Right lobe of liver (tissue), 6 donors: Measurements from ENCODE around the gene OR1S1. TPM values are rescaled to one million over a fixed set of nuclear protein-coding genes. Genes with fewer than 3 reads are reported as not detected.

Experiments used
- ATAC-seq, 4 donors: fragments of 200-7000 bp; cut with Tn5 transposase; one replicate each; pipeline ENCODE4 v1.9.1; 2020; ENCODE audit warnings: mild to moderate bottlenecking in 4 of 4, moderate library complexity in 4 of 4
- DNase-seq, 3 donors: peaks; one replicate each; pipeline ENCODE4 v3.0.0-alpha.2; 2020
- H3K27ac ChIP-seq, 3 donors: fragments of 200-600 bp; one replicate each; pipeline ENCODE4 v1.8.0; 2022
- H3K27me3 ChIP-seq, 2 donors: fragments of 200-600 bp; one replicate each; pipeline ENCODE4 v1.8.0; 2022
- H3K36me3 ChIP-seq, 4 donors: fragments of 200-600 bp; sonication (generic) in 1 of 4; one replicate each; pipeline versions ENCODE4 v1.5.1 to v1.8.0; 2017 to 2022; ENCODE audit warnings: control low read depth in 1 of 4
- H3K4me1 ChIP-seq, 4 donors: fragments of 200-600 bp; sonication (generic) in 1 of 4; one replicate each; pipeline versions ENCODE4 v1.5.1 to v1.8.0; 2017 to 2022; ENCODE audit warnings: control low read depth in 1 of 4
- H3K4me3 ChIP-seq, 3 donors: fragments of 200-600 bp; one replicate each; pipeline ENCODE4 v1.8.0; 2022
- H3K9me3 ChIP-seq, 4 donors: fragments of 200-600 bp; sonication (generic) in 1 of 4; one replicate each; pipeline versions ENCODE4 v1.5.1 to v1.8.0; 2017 to 2022; ENCODE audit warnings: control low read depth in 1 of 4
- CTCF ChIP-seq, 4 donors: fragments of 200-600 bp in 3 of 4; fragments of 450-650 bp in 1 of 4; IDR thresholded peaks; one replicate each; pipeline versions ENCODE4 v1.5.1 to v1.8.0; 2016 to 2022; ENCODE audit warnings: antibody characterized with exemption in 4 of 4, mild to moderate bottlenecking in 2 of 4
- POLR2A ChIP-seq: fragments of 450-650 bp; IDR thresholded peaks from one replicate; pipeline ENCODE4 v1.6.1; 2017; ENCODE audit warnings: antibody characterized with exemption, mild to moderate bottlenecking
- WGBS: methylation state at CpG from one replicate; pipeline ENCODE4 v1.1.6; 2018; ENCODE audit warnings: low coverage, low lambda C conversion rate; ENCODE audit not compliant: insufficient coverage; ENCODE audit errors: missing lambda C conversion rate; 5-methylcytosine and 5-hydroxymethylcytosine counted together
- intact Hi-C, 2 donors: fragments of 100-400 bp; cut with DNase I; formaldehyde crosslinking; loops; one replicate each; pipeline versions ENCODE4 v1.11.2 to v1.14.1; 2022
- total RNA-seq, 6 experiments: library from RNA; depleted of rRNA in 2 of 6; stranded (reverse); fragments of >200 nt in 2 of 6; fragmentation: NEBNext Ultra II Directional in 3 of 6; extraction: Animal tissue kit (Norgen Biotek cat#: 25700) in 3 of 6; gene quantifications; one replicate each; pipeline versions ENCODE4 v1.1.0 to v1.2.4, GENCODE V29; 2016 to 2023
- donor health status: DM: no; HTN: yes; CAD: no.
- donor health status: DM: no; HTN: no; CAD: no.
- donor health status: DM: no; HTN: no; CAD: no.
- donor health status: DM: no; HTN: yes; CAD: no.
- donor health status: DM: no; HTN: yes; CAD: no.

The OR1S1 gene
- total RNA-seq, 6 experiments from 2014 or later, result not detected

DNA sequence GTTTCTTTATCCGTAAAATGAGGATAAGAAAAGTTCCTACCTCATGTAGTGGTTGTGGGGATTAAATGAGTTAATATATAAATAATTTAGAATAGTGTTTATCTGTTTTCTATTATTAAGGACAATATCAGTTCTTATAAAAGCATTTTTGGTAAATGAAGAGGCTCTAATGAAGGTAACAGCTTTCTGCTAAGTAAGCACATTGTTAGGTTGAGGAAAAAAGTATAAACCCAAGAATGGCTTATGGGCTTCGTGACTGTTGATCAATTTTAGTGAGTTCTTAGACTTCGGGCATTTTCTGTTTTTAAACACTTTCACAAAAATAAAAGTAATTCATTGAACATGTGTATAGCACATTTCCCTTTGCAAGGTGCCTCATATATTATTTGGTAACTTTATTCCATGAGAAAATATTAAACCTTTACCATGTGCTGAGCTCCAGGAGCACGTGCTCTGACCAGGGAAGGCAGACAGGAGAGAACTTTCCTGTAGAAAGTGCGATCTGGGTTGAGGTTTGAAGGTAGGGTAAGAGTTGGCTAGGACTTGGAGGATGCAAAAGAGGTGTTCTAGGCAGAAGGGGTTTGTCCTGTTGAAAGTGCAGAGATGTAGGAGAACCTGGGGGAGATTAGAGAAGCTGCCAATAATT lies 35.0 kb upstream of the OR1S1 start:
- no peaks in the 10 kb centered on the region for H3K4me1 ChIP-seq
- ATAC-seq (no peak), DNase-seq (no peak)
- H3K4me3 ChIP-seq, result no peak overlapping the region
- WGBS, result 55% methylated on average over 5 of the region's 5 CpGs
- TF ChIP-seq CTCF (IDR thresholded peaks at IDR 0.05) (no peak), POLR2A (no peak)
- intact Hi-C loops, result no loop called here
- H3K27ac ChIP-seq, result no peak overlapping the region
- no peaks in the 10 kb centered on the region for H3K27me3 ChIP-seq
- H3K9me3 ChIP-seq, result no peaks in the 10 kb centered on the region
- H3K36me3 ChIP-seq, result no peaks in the 10 kb centered on the region

- H3K4me1 ChIP-seq, result no peaks in the 10 kb centered on the region
- intact Hi-C loops, result no loop called here
- DNase-seq (no peak), ATAC-seq (no peak)
- no peak overlapping the region for H3K4me3 ChIP-seq
- H3K27ac ChIP-seq, result no peak overlapping the region
- no peaks in the 10 kb centered on the region for H3K27me3 ChIP-seq
- H3K36me3 ChIP-seq, result no peaks in the 10 kb centered on the region
- TF ChIP-seq POLR2A (no peak), CTCF (IDR thresholded peaks at IDR 0.05) (no peak)
- 58% methylated on average over 6 of the region's 6 CpGs for WGBS
- H3K9me3 ChIP-seq, result no peaks in the 10 kb centered on the region
Measured at GRCh38 chr11:58178444-58178843, 34.1 kb upstream of the OR1S1 start.

DNA sequence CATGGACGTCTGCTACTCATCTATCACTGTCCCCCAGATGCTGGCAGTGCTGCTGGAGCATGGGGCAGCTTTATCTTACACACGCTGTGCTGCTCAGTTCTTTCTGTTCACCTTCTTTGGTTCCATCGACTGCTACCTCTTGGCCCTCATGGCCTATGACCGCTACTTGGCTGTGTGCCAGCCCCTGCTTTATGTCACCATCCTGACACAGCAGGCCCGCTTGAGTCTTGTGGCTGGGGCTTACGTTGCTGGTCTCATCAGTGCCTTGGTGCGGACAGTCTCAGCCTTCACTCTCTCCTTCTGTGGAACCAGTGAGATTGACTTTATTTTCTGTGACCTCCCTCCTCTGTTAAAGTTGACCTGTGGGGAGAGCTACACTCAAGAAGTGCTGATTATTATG lies 32.9 kb upstream of the OR1S1 start:
- Histone ChIP-seq H3K27ac (no peak overlapping the region), H3K4me1 (no peaks in the 10 kb centered on the region), H3K9me3 (no peaks in the 10 kb centered on the region), H3K27me3 (no peaks in the 10 kb centered on the region), H3K4me3 (no peak overlapping the region), H3K36me3 (no peaks in the 10 kb centered on the region)
- TF ChIP-seq POLR2A, result no peak
- no peak for TF ChIP-seq CTCF (IDR thresholded peaks at IDR 0.05)
- ATAC-seq, result no peak
- no peak for DNase-seq
- intact Hi-C loops, result no loop called here
- 65% methylated on average over 5 of the region's 7 CpGs for WGBS

DNA sequence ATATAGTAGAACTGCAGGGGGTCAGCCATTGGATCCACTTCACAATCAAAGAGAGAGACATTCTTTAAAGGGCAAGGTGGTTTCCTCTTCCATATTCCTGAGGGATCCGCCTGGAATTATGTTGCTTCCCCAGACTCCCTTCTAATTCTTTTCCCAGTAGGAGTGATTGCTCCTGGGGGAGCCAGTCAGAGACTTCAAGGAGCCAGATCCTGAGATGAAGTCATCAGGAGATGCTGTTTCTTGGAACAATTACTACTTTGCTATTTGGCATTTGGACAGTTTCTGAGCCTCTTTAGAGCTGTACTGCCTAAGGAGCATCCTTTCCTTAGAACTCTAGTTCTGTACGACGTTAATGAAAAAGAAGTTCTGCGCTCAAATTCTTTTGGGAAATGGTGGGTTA lies 25.6 kb upstream of the OR1S1 start:
- 69% methylated on average over 4 of the region's 4 CpGs for WGBS
- no peak overlapping the region for H3K4me3 ChIP-seq
- no peaks in the 10 kb centered on the region for H3K36me3 ChIP-seq
- intact Hi-C loops, result no loop called here
- TF ChIP-seq POLR2A (no peak), CTCF (IDR thresholded peaks at IDR 0.05) (no peak)
- no peak for DNase-seq
- H3K27ac ChIP-seq, result no peak overlapping the region
- ATAC-seq, result no peak
- H3K4me1 ChIP-seq, result no peaks in the 10 kb centered on the region
- no peaks in the 10 kb centered on the region for H3K9me3 ChIP-seq
- no peaks in the 10 kb centered on the region for H3K27me3 ChIP-seq

DNA sequence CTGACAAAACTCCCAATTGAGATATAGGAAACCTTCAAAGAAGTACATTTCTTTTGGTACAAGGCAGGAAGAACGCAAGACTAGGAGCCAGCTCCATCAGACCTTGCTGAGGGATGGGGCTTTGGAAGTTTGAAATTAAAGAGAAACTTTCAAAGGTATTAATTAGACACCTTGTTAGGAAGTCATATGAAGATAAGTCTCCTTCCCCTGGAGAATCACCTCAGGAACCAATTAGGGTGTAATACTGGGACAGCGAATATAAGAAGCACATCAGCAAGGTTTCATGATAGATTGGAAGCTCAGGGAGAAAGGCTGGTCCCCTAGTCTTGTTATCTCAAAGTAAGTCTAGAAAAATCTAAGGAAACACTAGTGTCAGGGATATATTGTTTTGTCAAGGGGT lies 23.8 kb upstream of the OR1S1 start, which contains the start of gene OR9Q2:
Gene OR9Q2, plus strand, starts transcription at position 301 of the 400 bp plus-strand sequence. CDS start 1,421 bp downstream, outside the sequence.
- intact Hi-C loops, result no loop called here
- Histone ChIP-seq H3K27me3 (no peaks in the 10 kb centered on the region), H3K4me1 (no peaks in the 10 kb centered on the region), H3K27ac (no peak within 1 kb of the TSS), H3K9me3 (no peaks in the 10 kb centered on the region), H3K36me3 (no peaks in the 10 kb centered on the region), H3K4me3 (no peak within 1 kb of the TSS)
- WGBS, result 57% methylated on average over 2 of the region's 2 CpGs
- TF ChIP-seq POLR2A, result no peak
- no peak for TF ChIP-seq CTCF (IDR thresholded peaks at IDR 0.05)
- no peak for DNase-seq
- ATAC-seq, result no peak
